ENCODE measurements around the gene RTN4IP1.
"Not testable (repeated sequence)": the region's sequence is repeated elsewhere in the genome, so short reads cannot be mapped to it uniquely, and the experiment has no call there.

The RTN4IP1 gene

GRCh38 chr6:106612671-106613416 is 16.5 kb downstream of the RTN4IP1 start:
- Histone ChIP-seq H3K4me2 (ENCODE audit: low read length) (no peak overlapping the region), H3K27me3 (ENCODE audit: control insufficient read depth, insufficient read depth, low read length) (no peaks in the 10 kb centered on the region), H3K4me1 (ENCODE audit: control insufficient read depth, insufficient read depth, low read length) (no peaks in the 10 kb centered on the region), H3K36me3 (ENCODE audit: insufficient read depth, low read length) (peaks cover 2% of the 10 kb centered on the region), H3K4me3 (ENCODE audit: low read length) (no peak overlapping the region), H3K9me3 (replicated peaks; ENCODE audit: low read length) (no peaks in the 10 kb centered on the region), H3K9ac (ENCODE audit: low read depth, low read length) (no peak overlapping the region)

DNA sequence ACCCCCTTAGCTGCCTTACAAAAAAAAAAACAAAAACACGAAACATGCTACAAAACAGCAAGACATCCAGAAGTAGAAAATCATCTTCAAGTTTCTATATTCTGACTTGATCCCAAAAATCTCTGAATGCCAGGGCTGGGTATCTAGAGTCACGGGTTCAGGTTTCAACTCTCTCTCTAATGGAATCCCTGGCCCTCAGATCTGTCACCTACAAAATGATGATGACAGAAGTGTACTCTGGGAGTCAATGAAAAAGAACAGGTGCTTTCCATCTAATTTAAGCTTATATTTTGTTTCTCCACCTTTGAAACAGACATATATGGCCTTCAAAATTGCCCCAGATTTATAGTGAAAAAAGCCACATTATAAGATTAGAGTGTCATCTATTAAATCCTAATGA is 18.3 kb downstream of the RTN4IP1 start:
- Histone ChIP-seq H3K27me3 (ENCODE audit: control insufficient read depth, insufficient read depth, low read length) (no peaks in the 10 kb centered on the region), H3K9me3 (replicated peaks; ENCODE audit: low read length) (no peaks in the 10 kb centered on the region), H3K4me3 (ENCODE audit: low read length) (no peak overlapping the region), H3K4me2 (ENCODE audit: low read length) (no peak overlapping the region), H3K4me1 (ENCODE audit: control insufficient read depth, insufficient read depth, low read length) (no peaks in the 10 kb centered on the region), H3K36me3 (ENCODE audit: insufficient read depth, low read length) (no peaks in the 10 kb centered on the region), H3K9ac (ENCODE audit: low read depth, low read length) (no peak overlapping the region)

GRCh38 chr6:106609699-106610098 is 19.6 kb downstream of the RTN4IP1 start:
- H3K4me2 ChIP-seq (ENCODE audit: low read length) = no peak overlapping the region
- H3K27me3 ChIP-seq (ENCODE audit: control insufficient read depth, insufficient read depth, low read length) = no peaks in the 10 kb centered on the region
- H3K9ac ChIP-seq (ENCODE audit: low read depth, low read length) = no peak overlapping the region
- H3K36me3 ChIP-seq (ENCODE audit: insufficient read depth, low read length) = no peaks in the 10 kb centered on the region
- H3K4me1 ChIP-seq (ENCODE audit: control insufficient read depth, insufficient read depth, low read length) = no peaks in the 10 kb centered on the region
- no peak overlapping the region for H3K4me3 ChIP-seq (ENCODE audit: low read length)
- no peaks in the 10 kb centered on the region for H3K9me3 ChIP-seq (replicated peaks; ENCODE audit: low read length)

- no peak overlapping the region for H3K4me3 ChIP-seq (ENCODE audit: low read length)
- H3K4me1 ChIP-seq (ENCODE audit: control insufficient read depth, insufficient read depth, low read length) = no peaks in the 10 kb centered on the region
- H3K9me3 ChIP-seq (replicated peaks; ENCODE audit: low read length) = no peaks in the 10 kb centered on the region
- no peak overlapping the region for H3K4me2 ChIP-seq (ENCODE audit: low read length)
- H3K27me3 ChIP-seq (ENCODE audit: control insufficient read depth, insufficient read depth, low read length) = no peaks in the 10 kb centered on the region
- H3K36me3 ChIP-seq (ENCODE audit: insufficient read depth, low read length) = no peaks in the 10 kb centered on the region
- no peak overlapping the region for H3K9ac ChIP-seq (ENCODE audit: low read depth, low read length)
These were observed 21.1 kb downstream of the RTN4IP1 start for GRCh38 chr6:106608080-106608668.

GRCh38 chr6:106600329-106600728 is 29.0 kb downstream of the RTN4IP1 start:
- no peak overlapping the region for H3K4me3 ChIP-seq (ENCODE audit: low read length)

DNA sequence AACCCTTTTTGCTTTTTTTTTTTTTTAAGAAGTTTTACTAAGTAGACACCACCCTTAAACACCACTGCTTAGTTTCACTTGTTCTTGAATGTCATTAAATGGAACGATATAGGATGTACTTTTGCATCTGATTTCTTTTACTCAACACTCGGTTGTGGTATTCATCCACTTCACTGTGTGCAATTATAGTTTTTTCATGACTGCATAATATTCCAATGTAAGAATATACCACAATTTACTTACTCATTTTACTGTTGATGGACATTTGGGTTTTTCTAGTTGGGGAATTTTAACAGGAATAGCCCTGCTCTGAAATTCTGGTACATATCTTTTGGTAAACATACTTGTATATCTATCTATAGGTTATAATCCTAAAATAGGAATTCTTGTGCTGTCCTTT is 29.9 kb downstream of the RTN4IP1 start:
- Histone ChIP-seq H3K9me3 (replicated peaks; ENCODE audit: low read length) (no peaks in the 10 kb centered on the region), H3K9ac (ENCODE audit: low read depth, low read length) (no peak overlapping the region), H3K4me3 (ENCODE audit: low read length) (no peak overlapping the region), H3K4me2 (ENCODE audit: low read length) (no peak overlapping the region), H3K36me3 (ENCODE audit: insufficient read depth, low read length) (no peaks in the 10 kb centered on the region), H3K27me3 (ENCODE audit: control insufficient read depth, insufficient read depth, low read length) (no peaks in the 10 kb centered on the region), H3K4me1 (ENCODE audit: control insufficient read depth, insufficient read depth, low read length) (no peaks in the 10 kb centered on the region)

More at GRCh38 chr6:106600329-106600728, 29.0 kb downstream of the RTN4IP1 start:
- Histone ChIP-seq H3K27me3 (ENCODE audit: control insufficient read depth, insufficient read depth, low read length) (no peaks in the 10 kb centered on the region), H3K9ac (ENCODE audit: low read depth, low read length) (no peak overlapping the region), H3K4me2 (ENCODE audit: low read length) (no peak overlapping the region), H3K36me3 (ENCODE audit: insufficient read depth, low read length) (no peaks in the 10 kb centered on the region), H3K4me1 (ENCODE audit: control insufficient read depth, insufficient read depth, low read length) (no peaks in the 10 kb centered on the region), H3K9me3 (replicated peaks; ENCODE audit: low read length) (no peaks in the 10 kb centered on the region)

DNA sequence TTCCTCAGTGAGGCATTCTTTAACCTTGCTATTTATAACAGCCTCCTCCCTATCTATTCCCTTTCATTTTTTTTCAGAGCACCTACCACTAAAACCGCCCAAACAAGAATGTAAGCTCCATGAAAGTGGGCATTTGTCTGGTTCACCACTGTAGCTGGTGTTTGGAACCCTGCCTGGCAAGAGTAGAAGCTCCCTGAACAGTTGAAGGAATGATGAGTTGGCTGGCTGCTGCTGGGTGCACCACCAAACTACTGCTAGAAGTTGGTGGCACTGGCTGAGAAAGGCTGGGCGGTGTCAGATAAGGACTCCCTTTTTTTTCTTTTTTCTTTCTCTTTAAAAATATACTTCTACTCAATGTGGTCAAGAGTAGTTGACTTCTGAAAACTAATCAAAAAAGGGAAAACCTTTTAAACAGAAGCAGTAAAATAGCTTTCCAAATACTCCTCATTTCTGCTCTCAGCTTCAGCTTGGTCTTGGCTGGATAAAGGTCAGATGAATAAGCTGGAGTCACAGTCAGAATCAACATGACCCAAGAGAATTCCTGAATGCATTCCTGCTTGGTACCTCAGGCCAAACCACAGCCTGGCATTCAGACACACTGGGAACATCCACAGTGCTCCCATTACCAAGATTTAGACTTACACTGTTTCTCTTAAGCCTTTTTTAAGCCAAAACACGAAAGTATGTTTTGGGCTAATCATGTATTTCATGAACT is 38.0 kb downstream of the RTN4IP1 start:
- Histone ChIP-seq H3K4me3 (ENCODE audit: low read length) (peak overlapping the region; percentile 32), H3K9me3 (replicated peaks; ENCODE audit: low read length) (no peaks in the 10 kb centered on the region), H3K27me3 (ENCODE audit: control insufficient read depth, insufficient read depth, low read length) (no peaks in the 10 kb centered on the region), H3K4me2 (ENCODE audit: low read length) (peak overlapping the region; percentile 33), H3K36me3 (ENCODE audit: insufficient read depth, low read length) (no peaks in the 10 kb centered on the region), H3K9ac (ENCODE audit: low read depth, low read length) (peak overlapping the region; percentile 27), H3K4me1 (ENCODE audit: control insufficient read depth, insufficient read depth, low read length) (peaks cover 17% of the 10 kb centered on the region)

GRCh38 chr6:106588937-106589336 is 40.4 kb downstream of the RTN4IP1 start:
- H3K27me3 ChIP-seq (ENCODE audit: control insufficient read depth, insufficient read depth, low read length); H3K9me3 ChIP-seq (replicated peaks; ENCODE audit: low read length); H3K9ac ChIP-seq (ENCODE audit: low read depth, low read length); H3K36me3 ChIP-seq (ENCODE audit: insufficient read depth, low read length); H3K4me2 ChIP-seq (ENCODE audit: low read length); H3K4me3 ChIP-seq (ENCODE audit: low read length): not testable (repeated sequence)
- peaks cover 17% of the 10 kb centered on the region for H3K4me1 ChIP-seq (ENCODE audit: control insufficient read depth, insufficient read depth, low read length)

GRCh38 chr6:106586815-106587415 is 42.4 kb downstream of the RTN4IP1 start:
- no peaks in the 10 kb centered on the region for H3K9me3 ChIP-seq (replicated peaks; ENCODE audit: low read length)
- no peaks in the 10 kb centered on the region for H3K27me3 ChIP-seq (ENCODE audit: control insufficient read depth, insufficient read depth, low read length)
- no peak overlapping the region for H3K4me3 ChIP-seq (ENCODE audit: low read length)
- no peak overlapping the region for H3K9ac ChIP-seq (ENCODE audit: low read depth, low read length)
- no peaks in the 10 kb centered on the region for H3K36me3 ChIP-seq (ENCODE audit: insufficient read depth, low read length)
- peaks cover 14% of the 10 kb centered on the region for H3K4me1 ChIP-seq (ENCODE audit: control insufficient read depth, insufficient read depth, low read length)
- no peak overlapping the region for H3K4me2 ChIP-seq (ENCODE audit: low read length)

GRCh38 chr6:106581468-106581867 is 47.8 kb downstream of the RTN4IP1 start:
- no peaks in the 10 kb centered on the region for H3K4me1 ChIP-seq (ENCODE audit: control insufficient read depth, insufficient read depth, low read length)
- H3K36me3 ChIP-seq (ENCODE audit: insufficient read depth, low read length) = no peaks in the 10 kb centered on the region
- H3K9me3 ChIP-seq (replicated peaks; ENCODE audit: low read length) = no peaks in the 10 kb centered on the region
- H3K27me3 ChIP-seq (ENCODE audit: control insufficient read depth, insufficient read depth, low read length) = no peaks in the 10 kb centered on the region
- no peak overlapping the region for H3K4me2 ChIP-seq (ENCODE audit: low read length)
- H3K9ac ChIP-seq (ENCODE audit: low read depth, low read length) = no peak overlapping the region
- H3K4me3 ChIP-seq (ENCODE audit: low read length) = no peak overlapping the region

GRCh38 chr6:106579281-106579680 is 50.0 kb downstream of the RTN4IP1 start:
- no peak overlapping the region for H3K4me3 ChIP-seq (ENCODE audit: low read length)
- H3K36me3 ChIP-seq (ENCODE audit: insufficient read depth, low read length) = no peaks in the 10 kb centered on the region
- peaks cover 8% of the 10 kb centered on the region for H3K4me1 ChIP-seq (ENCODE audit: control insufficient read depth, insufficient read depth, low read length)
- H3K9ac ChIP-seq (ENCODE audit: low read depth, low read length) = no peak overlapping the region
- H3K27me3 ChIP-seq (ENCODE audit: control insufficient read depth, insufficient read depth, low read length) = no peaks in the 10 kb centered on the region
- H3K9me3 ChIP-seq (replicated peaks; ENCODE audit: low read length) = no peaks in the 10 kb centered on the region
- no peak overlapping the region for H3K4me2 ChIP-seq (ENCODE audit: low read length)
